Measurements from ENCODE around the gene EDN1. TPM values are rescaled to one million over a fixed set of nuclear protein-coding genes. Genes with fewer than 3 reads are reported as not detected.

Gene EDN1
- total RNA-seq, 1 donor from 2014 or later: 0.26 TPM

DNA sequence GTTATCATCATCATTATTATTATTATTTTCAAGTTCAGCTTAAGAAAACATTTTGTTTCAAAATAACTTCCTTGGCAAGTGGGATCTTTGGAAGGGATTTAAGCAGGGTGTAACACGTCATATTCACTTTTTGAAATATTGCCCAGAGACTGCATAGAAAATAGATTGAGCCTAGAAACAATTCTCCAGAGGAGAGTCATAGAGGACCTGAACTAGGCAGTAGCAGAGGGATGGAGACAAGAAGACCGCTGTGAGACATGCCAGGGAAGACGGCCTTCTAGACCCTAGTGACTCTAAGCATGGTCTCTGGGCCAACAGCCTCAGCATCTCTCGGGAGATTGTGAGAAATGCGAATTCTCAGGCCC lies 55.5 kb downstream of the EDN1 start:
- Mint-ChIP-seq H3K27ac (no peak overlapping the region), H3K4me3 (no peak overlapping the region), H3K27me3 (no peaks in the 10 kb centered on the region), H3K36me3 (ENCODE audit: low read depth) (no peaks in the 10 kb centered on the region), H3K9me3 (no peaks in the 10 kb centered on the region), H3K4me1 (no peaks in the 10 kb centered on the region)
- intact Hi-C loops (cut with micrococcal nuclease): no loop called here
- no peak for DNase-seq
